Measurements from ENCODE around the gene FRK.

Gene FRK

GRCh38 chr6:115899730-115900282 is 160.9 kb downstream of the FRK start:
- Histone ChIP-seq H2AK5ac (ENCODE audit: low read length, severe bottlenecking) (peak overlapping the region; percentile 33), H3K4me1 (ENCODE audit: control insufficient read depth, insufficient read depth, low read depth, low read length) (peaks cover 3% of the 10 kb centered on the region), H3K23ac (ENCODE audit: low read length in 2 of 2) (no peak overlapping the region), H4K91ac (ENCODE audit: low read length) (no peak overlapping the region), H4K8ac (ENCODE audit: low read length) (no peak overlapping the region), H3K4me3 (ENCODE audit: insufficient read depth in 1 of 2, low read depth in 1 of 2, low read length in 2 of 2) (no peak overlapping the region), H3K27ac (ENCODE audit: low read length, poor library complexity, severe bottlenecking) (no peak overlapping the region), H2BK12ac (ENCODE audit: low read length in 2 of 2) (no peak overlapping the region), H2BK120ac (ENCODE audit: low read depth, low read length) (no peak overlapping the region), H3K9ac (ENCODE audit: low read length) (no peak overlapping the region), H3K18ac (ENCODE audit: low read depth in 1 of 2, low read length in 2 of 2) (no peak overlapping the region), H3K79me1 (replicated peaks; ENCODE audit: low read length, poor library complexity, severe bottlenecking) (no peaks in the 10 kb centered on the region), H2AFZ (ENCODE audit: low read depth, low read length) (no peak overlapping the region), H3K14ac (ENCODE audit: low read length in 2 of 2) (no peak overlapping the region), H3K9me3 (ENCODE audit: control insufficient read depth, low read length) (no peaks in the 10 kb centered on the region), H3K4me2 (ENCODE audit: low read length, poor library complexity, severe bottlenecking) (no peak overlapping the region), H2BK15ac (ENCODE audit: low read depth, poor library complexity, severe bottlenecking) (no peak overlapping the region), H3K27me3 (ENCODE audit: control insufficient read depth in 1 of 2, insufficient read depth in 1 of 2, low read length in 2 of 2) (no peaks in the 10 kb centered on the region), H2BK5ac (ENCODE audit: low read depth, low read length, poor library complexity, severe bottlenecking) (peak overlapping the region; percentile 1), H3K4ac (ENCODE audit: low read depth in 1 of 2, low read length in 2 of 2) (no peak overlapping the region), H3K36me3 (ENCODE audit: control insufficient read depth in 1 of 2, insufficient read depth in 2 of 2, low read depth in 1 of 2, low read length in 2 of 2) (no peaks in the 10 kb centered on the region)
- 94% methylated on average over 4 of the region's 4 CpGs for WGBS
- DNase-seq = no peak

- no peak overlapping the region for H3K23ac ChIP-seq (ENCODE audit: low read length in 2 of 2)
- H3K9me3 ChIP-seq (ENCODE audit: control insufficient read depth, low read length) = no peaks in the 10 kb centered on the region
- H2AK5ac ChIP-seq (ENCODE audit: low read length, severe bottlenecking) = no peak overlapping the region
- peak overlapping the region; percentile 10 for H3K9ac ChIP-seq (ENCODE audit: low read length)
- no peak overlapping the region for H3K14ac ChIP-seq (ENCODE audit: low read length in 2 of 2)
- H2BK12ac ChIP-seq (ENCODE audit: low read length in 2 of 2) = no peak overlapping the region
- WGBS = no CpG with 5 or more reads among the region's 1 CpG
- no peaks in the 10 kb centered on the region for H3K27me3 ChIP-seq (ENCODE audit: control insufficient read depth in 1 of 2, insufficient read depth in 1 of 2, low read length in 2 of 2)
- no peak overlapping the region for H3K4me3 ChIP-seq (ENCODE audit: insufficient read depth in 1 of 2, low read depth in 1 of 2, low read length in 2 of 2)
- H2BK5ac ChIP-seq (ENCODE audit: low read depth, low read length, poor library complexity, severe bottlenecking) = no peak overlapping the region
- no peak overlapping the region for H3K27ac ChIP-seq (ENCODE audit: low read length, poor library complexity, severe bottlenecking)
- no peak overlapping the region for H4K8ac ChIP-seq (ENCODE audit: low read length)
- no peak overlapping the region for H2BK120ac ChIP-seq (ENCODE audit: low read depth, low read length)
- H3K4ac ChIP-seq (ENCODE audit: low read depth in 1 of 2, low read length in 2 of 2) = no peak overlapping the region
- peaks cover 3% of the 10 kb centered on the region for H3K4me1 ChIP-seq (ENCODE audit: control insufficient read depth, insufficient read depth, low read depth, low read length)
- no peak overlapping the region for H2BK15ac ChIP-seq (ENCODE audit: low read depth, poor library complexity, severe bottlenecking)
- no peaks in the 10 kb centered on the region for H3K79me1 ChIP-seq (replicated peaks; ENCODE audit: low read length, poor library complexity, severe bottlenecking)
- H3K36me3 ChIP-seq (ENCODE audit: control insufficient read depth in 1 of 2, insufficient read depth in 2 of 2, low read depth in 1 of 2, low read length in 2 of 2) = no peaks in the 10 kb centered on the region
- no peak overlapping the region for H4K91ac ChIP-seq (ENCODE audit: low read length)
- H3K4me2 ChIP-seq (ENCODE audit: low read length, poor library complexity, severe bottlenecking) = no peak overlapping the region
- no peak overlapping the region for H3K18ac ChIP-seq (ENCODE audit: low read depth in 1 of 2, low read length in 2 of 2)
- H2AFZ ChIP-seq (ENCODE audit: low read depth, low read length) = no peak overlapping the region
- DNase-seq = no peak
Measured at GRCh38 chr6:115898246-115898645, 162.4 kb downstream of the FRK start.

GRCh38 chr6:115896538-115897129 is 164.1 kb downstream of the FRK start:
- Histone ChIP-seq H4K8ac (ENCODE audit: low read length) (no peak overlapping the region), H3K14ac (ENCODE audit: low read length in 2 of 2) (no peak overlapping the region)

GRCh38 chr6:115894426-115894992 is 166.2 kb downstream of the FRK start:
- Histone ChIP-seq H3K9ac (ENCODE audit: low read length) (no peak overlapping the region), H2BK120ac (ENCODE audit: low read depth, low read length) (no peak overlapping the region), H4K8ac (ENCODE audit: low read length) (no peak overlapping the region), H3K27me3 (ENCODE audit: control insufficient read depth in 1 of 2, insufficient read depth in 1 of 2, low read length in 2 of 2) (no peaks in the 10 kb centered on the region), H3K9me3 (ENCODE audit: control insufficient read depth, low read length) (no peaks in the 10 kb centered on the region), H3K79me1 (replicated peaks; ENCODE audit: low read length, poor library complexity, severe bottlenecking) (no peaks in the 10 kb centered on the region), H2AFZ (ENCODE audit: low read depth, low read length) (no peak overlapping the region), H3K36me3 (ENCODE audit: control insufficient read depth in 1 of 2, insufficient read depth in 2 of 2, low read depth in 1 of 2, low read length in 2 of 2) (no peaks in the 10 kb centered on the region), H3K18ac (ENCODE audit: low read depth in 1 of 2, low read length in 2 of 2) (no peak overlapping the region), H3K14ac (ENCODE audit: low read length in 2 of 2) (no peak overlapping the region), H4K91ac (ENCODE audit: low read length) (no peak overlapping the region), H3K4ac (ENCODE audit: low read depth in 1 of 2, low read length in 2 of 2) (no peak overlapping the region), H2AK5ac (ENCODE audit: low read length, severe bottlenecking) (no peak overlapping the region), H3K23ac (ENCODE audit: low read length in 2 of 2) (no peak overlapping the region), H2BK5ac (ENCODE audit: low read depth, low read length, poor library complexity, severe bottlenecking) (no peak overlapping the region), H3K27ac (ENCODE audit: low read length, poor library complexity, severe bottlenecking) (no peak overlapping the region), H2BK15ac (ENCODE audit: low read depth, poor library complexity, severe bottlenecking) (no peak overlapping the region), H3K4me1 (ENCODE audit: control insufficient read depth, insufficient read depth, low read depth, low read length) (peaks cover 3% of the 10 kb centered on the region), H3K4me2 (ENCODE audit: low read length, poor library complexity, severe bottlenecking) (no peak overlapping the region), H2BK12ac (ENCODE audit: low read length in 2 of 2) (no peak overlapping the region), H3K4me3 (ENCODE audit: insufficient read depth in 1 of 2, low read depth in 1 of 2, low read length in 2 of 2) (no peak overlapping the region)
- no peak for DNase-seq
- 95% methylated on average over 4 of the region's 7 CpGs for WGBS

More at GRCh38 chr6:115896538-115897129, 164.1 kb downstream of the FRK start:
- Histone ChIP-seq H2BK15ac (ENCODE audit: low read depth, poor library complexity, severe bottlenecking) (no peak overlapping the region), H3K4me2 (ENCODE audit: low read length, poor library complexity, severe bottlenecking) (no peak overlapping the region), H3K27me3 (ENCODE audit: control insufficient read depth in 1 of 2, insufficient read depth in 1 of 2, low read length in 2 of 2) (no peaks in the 10 kb centered on the region), H3K27ac (ENCODE audit: low read length, poor library complexity, severe bottlenecking) (no peak overlapping the region), H3K36me3 (ENCODE audit: control insufficient read depth in 1 of 2, insufficient read depth in 2 of 2, low read depth in 1 of 2, low read length in 2 of 2) (no peaks in the 10 kb centered on the region), H3K18ac (ENCODE audit: low read depth in 1 of 2, low read length in 2 of 2) (no peak overlapping the region), H3K9me3 (ENCODE audit: control insufficient read depth, low read length) (no peaks in the 10 kb centered on the region), H3K9ac (ENCODE audit: low read length) (no peak overlapping the region), H2BK120ac (ENCODE audit: low read depth, low read length) (no peak overlapping the region), H3K23ac (ENCODE audit: low read length in 2 of 2) (no peak overlapping the region), H2AFZ (ENCODE audit: low read depth, low read length) (no peak overlapping the region), H4K91ac (ENCODE audit: low read length) (no peak overlapping the region), H3K4ac (ENCODE audit: low read depth in 1 of 2, low read length in 2 of 2) (no peak overlapping the region), H3K4me1 (ENCODE audit: control insufficient read depth, insufficient read depth, low read depth, low read length) (peaks cover 3% of the 10 kb centered on the region), H3K79me1 (replicated peaks; ENCODE audit: low read length, poor library complexity, severe bottlenecking) (no peaks in the 10 kb centered on the region), H2AK5ac (ENCODE audit: low read length, severe bottlenecking) (no peak overlapping the region), H3K4me3 (ENCODE audit: insufficient read depth in 1 of 2, low read depth in 1 of 2, low read length in 2 of 2) (no peak overlapping the region), H2BK5ac (ENCODE audit: low read depth, low read length, poor library complexity, severe bottlenecking) (no peak overlapping the region), H2BK12ac (ENCODE audit: low read length in 2 of 2) (no peak overlapping the region)
- peak; percentile 43 for DNase-seq
- WGBS = 15% methylated on average over 1 of the region's 2 CpGs
